ENCODE measurements around the gene ANKRD12. TPM values are rescaled to one million over a fixed set of nuclear protein-coding genes. Genes with fewer than 3 reads are reported as not detected.

Gene ANKRD12
- total RNA-seq, 2 experiments from 2014 or later: 160 to 164 TPM

DNA sequence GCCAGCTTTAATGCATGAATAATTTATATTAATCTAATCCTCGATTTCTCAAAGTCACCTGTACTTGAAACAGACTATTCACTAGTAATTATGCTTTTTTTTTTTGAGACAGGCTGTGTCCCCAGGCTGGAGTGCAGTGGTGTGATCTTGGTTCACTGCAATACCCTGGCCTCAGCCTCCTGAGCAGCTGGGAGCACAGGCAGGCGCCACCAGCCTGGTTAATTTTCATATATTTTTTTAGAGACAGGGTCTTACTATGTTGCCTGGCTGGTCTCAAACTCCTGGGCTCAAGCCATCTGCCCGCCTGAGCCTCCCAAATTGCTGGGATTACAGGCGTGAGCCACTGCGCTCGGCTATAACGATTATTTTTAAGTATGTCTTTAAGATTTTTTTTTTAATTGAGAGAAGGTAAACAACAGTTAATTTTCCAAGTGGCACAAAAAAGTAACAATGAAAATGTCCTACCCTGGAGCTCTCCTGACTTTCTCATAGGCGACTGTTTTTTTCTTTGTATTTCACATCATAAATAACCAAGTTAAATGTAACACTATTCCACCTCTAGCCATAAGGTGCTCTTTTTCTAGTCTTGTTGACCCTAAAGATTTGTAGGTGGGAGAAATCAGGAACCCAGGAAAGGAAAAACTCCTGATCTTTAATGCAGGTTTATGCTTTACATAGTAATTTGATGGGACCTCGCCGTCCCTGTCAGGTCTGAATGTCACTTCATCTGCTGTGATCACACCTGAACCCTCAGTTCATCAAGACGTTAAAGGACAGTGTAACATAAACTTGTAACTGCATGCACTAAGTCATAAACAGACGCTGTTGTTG lies 1.3 kb upstream of the ANKRD12 start:
- intact Hi-C loops (cut with DNase I, micrococcal nuclease): loop anchor here in 1 of 2 experiments (5.0 to 10.0 kb wide), 2 partner anchors 197 to 480 kb away; partner anchors contain the start of genes PPP4R1 and TWSG1
- H3K9me3 Mint-ChIP-seq: no peaks in the 10 kb centered on the region
- H3K4me1 Mint-ChIP-seq (ENCODE audit: low read depth): peaks cover 72% of the 10 kb centered on the region

GRCh38 chr18:9135912-9136314 lies 668 bp upstream of the ANKRD12 start:
- Mint-ChIP-seq H3K4me3 (peak overlapping the region; percentile 98), H3K9me3 (no peaks in the 10 kb centered on the region), H3K27me3 (no peaks in the 10 kb centered on the region), H3K36me3 (ENCODE audit: low read depth) (peaks cover 66% of the 10 kb centered on the region), H3K27ac (peak overlapping the region; percentile 99), H3K4me1 (ENCODE audit: low read depth) (peaks cover 75% of the 10 kb centered on the region)
- no peaks in the 10 kb centered on the region for H3K9me3 ChIP-seq (ENCODE audit: control insufficient read depth in 1 of 2, insufficient read depth in 1 of 2, low read length in 2 of 2)
- peak in 5 of 14 experiments; percentile 45 to 67 (median 48) for DNase-seq
- intact Hi-C loops (cut with DNase I, micrococcal nuclease): loop anchor here (1.0 to 10.0 kb wide), 5 partner anchors 19 to 479 kb away; partner anchors contain the start of genes NDUFV2 (in 1 of the 2), PPP4R1 (in 1 of the 2) and TWSG1 (in 1 of the 2)
- H3K27me3 ChIP-seq (ENCODE audit: control insufficient read depth in 1 of 2, insufficient read depth in 2 of 2, low read length in 2 of 2): no peaks in the 10 kb centered on the region
- ChIA-PET POLR2A (interaction anchor here (0.7 to 21.7 kb wide), 10 partner anchors 12 to 778 kb away, joined by 3 to 914 read pairs (median 10); partner anchors contain the start of genes NDUFV2, TWSG1 and VAPA), CTCF (interaction anchor here (0.8 to 9.4 kb wide), 6 partner anchors 10 to 62 kb away, joined by 3 to 66 read pairs (median 8); partner anchors contain the start of gene NDUFV2)
- peaks cover 24% of the 10 kb centered on the region for H3K4me1 ChIP-seq (ENCODE audit: insufficient read depth, low read length)
- peaks cover 28% of the 10 kb centered on the region for H3K36me3 ChIP-seq (ENCODE audit: insufficient read depth, low read length)
- H3K27ac ChIP-seq (ENCODE audit: low read depth in 1 of 2, low read length in 2 of 2): peak overlapping the region; percentile 91 to 96
- ATAC-seq (ENCODE audit: poor library complexity): peak; percentile 21
- TF ChIP-seq, protein P1, sequence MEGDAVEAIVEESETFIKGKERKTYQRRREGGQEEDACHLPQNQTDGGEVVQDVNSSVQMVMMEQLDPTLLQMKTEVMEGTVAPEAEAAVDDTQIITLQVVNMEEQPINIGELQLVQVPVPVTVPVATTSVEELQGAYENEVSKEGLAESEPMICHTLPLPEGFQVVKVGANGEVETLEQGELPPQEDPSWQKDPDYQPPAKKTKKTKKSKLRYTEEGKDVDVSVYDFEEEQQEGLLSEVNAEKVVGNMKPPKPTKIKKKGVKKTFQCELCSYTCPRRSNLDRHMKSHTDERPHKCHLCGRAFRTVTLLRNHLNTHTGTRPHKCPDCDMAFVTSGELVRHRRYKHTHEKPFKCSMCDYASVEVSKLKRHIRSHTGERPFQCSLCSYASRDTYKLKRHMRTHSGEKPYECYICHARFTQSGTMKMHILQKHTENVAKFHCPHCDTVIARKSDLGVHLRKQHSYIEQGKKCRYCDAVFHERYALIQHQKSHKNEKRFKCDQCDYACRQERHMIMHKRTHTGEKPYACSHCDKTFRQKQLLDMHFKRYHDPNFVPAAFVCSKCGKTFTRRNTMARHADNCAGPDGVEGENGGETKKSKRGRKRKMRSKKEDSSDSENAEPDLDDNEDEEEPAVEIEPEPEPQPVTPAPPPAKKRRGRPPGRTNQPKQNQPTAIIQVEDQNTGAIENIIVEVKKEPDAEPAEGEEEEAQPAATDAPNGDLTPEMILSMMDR (IDR thresholded peaks at IDR 0.05): no peak
- peak overlapping the region; percentile 83 for H3K4me3 ChIP-seq (ENCODE audit: low read length)

More for the DNA sequence above, 1.3 kb upstream of the ANKRD12 start:
- Histone ChIP-seq H3K4me1 (ENCODE audit: insufficient read depth, low read length) (peaks cover 24% of the 10 kb centered on the region), H3K27me3 (ENCODE audit: control insufficient read depth in 1 of 2, insufficient read depth in 2 of 2, low read length in 2 of 2) (no peaks in the 10 kb centered on the region), H3K9me3 (ENCODE audit: control insufficient read depth in 1 of 2, insufficient read depth in 1 of 2, low read length in 2 of 2) (no peaks in the 10 kb centered on the region), H3K4me3 (ENCODE audit: low read length) (peak overlapping the region; percentile 83), H3K27ac (ENCODE audit: low read depth in 1 of 2, low read length in 2 of 2) (peak overlapping the region; percentile 91 to 96), H3K36me3 (ENCODE audit: insufficient read depth, low read length) (peaks cover 34% of the 10 kb centered on the region)
- Mint-ChIP-seq H3K27me3 (no peaks in the 10 kb centered on the region), H3K4me3 (peak overlapping the region; percentile 98), H3K36me3 (ENCODE audit: low read depth) (peaks cover 70% of the 10 kb centered on the region), H3K27ac (peak overlapping the region; percentile 99)
- TF ChIP-seq, protein P1 (IDR thresholded peaks at IDR 0.05): no peak
- ATAC-seq (ENCODE audit: poor library complexity) (no peak), DNase-seq (no peak)
- ChIA-PET CTCF (interaction anchor here (0.8 to 9.4 kb wide), 5 partner anchors 9 to 61 kb away, joined by 3 to 66 read pairs (median 11); partner anchors contain the start of gene NDUFV2), POLR2A (interaction anchor here (0.6 to 21.7 kb wide), 11 partner anchors 12 to 1390 kb away, joined by 3 to 914 read pairs (median 5); partner anchors contain the start of genes NAPG, NDUFV2 and TWSG1)

Measured in CD4-positive, alpha-beta T cell (primary cell).